ENCODE measurements around the gene TSHZ2.

TSHZ2 gene

DNA sequence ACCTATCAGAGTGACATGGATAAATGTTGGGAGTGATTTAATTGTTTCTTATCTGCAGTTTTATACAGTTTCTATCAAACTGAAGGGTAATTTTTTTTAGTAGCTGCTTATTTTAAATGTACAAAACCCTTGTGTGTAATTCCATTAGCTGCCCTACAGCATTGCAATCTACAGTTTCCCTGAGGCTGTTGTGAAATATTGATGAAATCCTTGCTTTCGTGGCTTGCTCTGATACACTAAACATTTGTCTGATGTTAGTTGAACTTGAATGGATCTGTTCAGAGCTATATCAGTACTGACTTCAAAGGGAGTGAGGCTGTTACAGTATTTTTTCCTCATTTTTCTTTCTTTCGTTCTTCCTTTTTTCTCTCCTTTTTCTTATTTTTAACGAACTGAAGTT, 255.4 kb downstream of the TSHZ2 start:
- no peak for DNase-seq (ENCODE audit: low read depth in 2 of 3, low spot score in 1 of 3)

GRCh38 chr20:53231061-53231460, 258.9 kb downstream of the TSHZ2 start:
- no peak for DNase-seq (ENCODE audit: low read depth in 2 of 3, low spot score in 1 of 3)

DNA sequence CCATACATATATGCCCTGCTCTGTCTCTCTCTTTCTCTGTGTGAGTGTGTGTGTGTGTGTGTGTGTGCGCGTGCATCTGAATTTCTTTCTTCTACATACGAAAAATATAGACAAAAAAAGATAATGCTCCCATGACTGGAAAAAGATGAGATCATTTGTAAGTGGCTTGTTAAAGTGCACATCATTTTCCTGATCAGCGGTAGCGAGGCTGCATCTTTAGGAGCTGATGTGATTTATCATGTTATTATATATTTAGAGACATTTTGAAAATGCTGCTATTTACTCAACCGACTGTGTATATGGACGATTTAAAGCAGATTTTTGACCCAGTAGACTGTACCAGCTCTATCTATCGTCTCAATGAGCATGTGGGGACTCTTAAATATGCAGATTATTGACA, 265.3 kb downstream of the TSHZ2 start:
- DNase-seq (ENCODE audit: low read depth in 2 of 3, low spot score in 1 of 3) = no peak

DNA sequence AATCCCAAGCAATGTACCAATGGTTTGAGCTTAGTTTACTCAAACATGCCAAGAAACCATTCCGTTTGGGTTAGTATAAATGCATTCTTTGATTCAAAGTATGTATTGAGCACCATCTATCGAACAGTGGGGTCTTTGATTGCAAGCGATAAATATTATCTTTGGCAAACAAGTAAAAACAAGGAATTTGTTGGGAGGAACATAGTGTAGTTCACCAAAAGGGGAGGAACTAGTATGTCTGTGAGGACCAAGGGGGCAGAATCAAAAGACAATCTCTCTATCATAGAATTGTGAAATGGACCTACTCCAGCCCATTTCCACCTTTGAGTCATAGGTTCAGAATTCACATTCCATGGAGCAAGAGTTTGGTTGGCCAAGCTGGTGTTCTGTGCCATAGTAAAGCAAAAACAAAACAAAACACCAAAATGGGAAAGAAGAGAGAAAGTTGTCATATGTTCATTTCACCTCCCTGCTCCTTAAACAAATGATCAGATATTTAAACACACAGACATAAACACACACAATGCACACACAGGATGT, 266.0 kb downstream of the TSHZ2 start:
- no peak for DNase-seq (ENCODE audit: low read depth in 2 of 3, low spot score in 1 of 3)

DNA sequence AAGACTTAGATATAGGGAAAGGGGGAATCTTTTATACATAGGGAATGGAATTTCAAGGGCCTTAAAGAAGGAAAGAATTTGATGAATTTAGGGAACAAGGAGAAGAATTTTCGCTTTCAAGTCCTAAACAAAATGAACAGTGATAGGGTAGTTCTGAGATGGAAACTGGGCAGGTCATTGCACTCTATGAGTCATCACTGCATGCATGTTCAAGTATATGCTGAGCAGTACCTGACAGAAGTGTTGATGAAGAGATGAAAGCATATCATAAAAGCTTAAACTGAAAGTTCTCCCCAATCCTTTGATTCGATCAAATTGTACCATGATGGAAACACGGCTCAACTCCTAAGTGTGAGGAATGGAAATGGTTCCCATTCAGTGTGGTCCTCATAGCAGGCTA, 271.0 kb downstream of the TSHZ2 start:
- DNase-seq (ENCODE audit: low read depth in 2 of 3, low spot score in 1 of 3) = no peak

- no peak for DNase-seq (ENCODE audit: low read depth in 2 of 3, low spot score in 1 of 3)
These were observed 272.6 kb downstream of the TSHZ2 start for GRCh38 chr20:53244711-53245110.

GRCh38 chr20:53245574-53245973, 273.4 kb downstream of the TSHZ2 start:
- no peak for DNase-seq (ENCODE audit: low read depth in 2 of 3, low spot score in 1 of 3)

- no peak for DNase-seq (ENCODE audit: low read depth in 2 of 3, low spot score in 1 of 3)
These were observed 275.4 kb downstream of the TSHZ2 start for GRCh38 chr20:53247468-53248103.

DNA sequence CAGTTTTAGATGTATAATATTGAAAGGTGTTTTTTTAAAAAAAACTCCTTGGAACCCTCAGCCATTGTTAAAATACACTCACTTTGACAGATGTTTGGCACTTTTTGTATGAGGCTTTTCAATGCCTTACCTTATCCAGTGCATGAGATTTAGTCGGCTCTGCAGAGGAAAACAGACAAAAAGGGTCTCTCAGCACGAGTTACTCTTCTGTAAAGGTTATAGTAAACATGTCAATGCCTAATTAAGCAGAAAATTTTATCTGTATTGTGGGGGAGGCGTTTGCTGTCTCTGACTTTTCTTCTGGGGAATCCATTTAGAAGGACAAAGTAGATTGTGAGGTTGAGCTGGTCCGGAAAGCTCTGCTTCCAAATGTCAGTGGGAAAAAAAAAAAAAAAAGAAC, 278.3 kb downstream of the TSHZ2 start:
- DNase-seq (ENCODE audit: low read depth in 2 of 3, low spot score in 1 of 3) = no peak

DNA sequence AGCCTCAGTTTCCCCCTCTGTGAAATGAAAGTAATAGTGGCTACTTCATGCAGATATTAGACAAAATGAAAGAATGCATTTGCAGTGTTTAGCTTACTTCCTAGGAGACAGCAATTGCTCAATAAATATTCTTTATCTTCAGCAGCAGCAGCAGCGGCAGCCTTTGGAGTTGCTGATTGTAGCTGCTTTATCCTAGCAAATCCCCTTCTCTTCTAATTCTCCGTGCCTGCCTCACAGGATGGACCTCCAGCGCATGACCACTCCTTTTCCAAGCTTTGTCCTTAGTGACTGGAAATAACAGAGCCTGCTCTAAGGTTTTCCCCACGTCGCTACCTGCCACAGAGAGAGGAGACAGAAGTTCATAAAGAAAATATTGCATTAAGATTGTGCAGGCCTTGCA, 279.8 kb downstream of the TSHZ2 start:
- DNase-seq (ENCODE audit: low read depth in 2 of 3, low spot score in 1 of 3) = no peak

DNA sequence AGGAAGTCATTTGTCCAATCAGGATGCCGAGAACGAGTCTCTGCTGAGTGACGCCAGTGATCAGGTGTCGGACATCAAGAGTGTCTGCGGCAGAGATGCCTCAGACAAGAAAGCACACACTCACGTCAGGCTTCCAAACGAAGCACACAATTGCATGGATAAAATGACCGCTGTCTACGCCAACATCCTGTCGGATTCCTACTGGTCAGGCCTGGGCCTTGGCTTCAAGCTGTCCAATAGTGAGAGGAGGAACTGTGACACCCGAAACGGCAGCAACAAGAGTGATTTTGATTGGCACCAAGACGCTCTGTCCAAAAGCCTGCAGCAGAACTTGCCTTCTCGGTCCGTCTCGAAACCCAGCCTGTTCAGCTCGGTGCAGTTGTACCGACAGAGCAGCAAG, 281.5 kb downstream of the TSHZ2 start:
- no peak for DNase-seq (ENCODE audit: low read depth in 2 of 3, low spot score in 1 of 3)

- DNase-seq (ENCODE audit: low read depth in 2 of 3, low spot score in 1 of 3) = peak in 2 of 3 donors; percentile 15 to 24
These were observed 283.0 kb downstream of the TSHZ2 start for GRCh38 chr20:53255102-53255710.

DNA sequence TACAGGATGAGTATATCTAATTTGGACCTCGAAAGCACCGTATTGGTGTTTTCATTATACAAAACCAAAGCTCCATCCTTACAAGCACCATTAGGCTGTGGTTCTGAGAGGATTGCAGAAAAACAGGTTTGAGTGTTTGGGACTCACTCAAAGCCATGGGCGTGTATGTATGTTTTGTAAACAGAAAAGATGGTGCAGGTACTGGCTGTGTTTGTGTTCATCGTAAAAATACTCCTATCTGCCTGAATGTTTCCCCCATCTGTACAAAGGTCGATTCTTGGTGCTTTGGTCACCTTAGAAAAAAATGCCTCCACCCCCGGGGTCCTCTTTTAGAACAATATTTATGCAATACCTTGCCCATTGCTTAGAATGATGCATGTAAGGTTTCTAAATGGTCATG, 286.6 kb downstream of the TSHZ2 start:
- DNase-seq (ENCODE audit: low read depth in 2 of 3, low spot score in 1 of 3) = no peak

DNA sequence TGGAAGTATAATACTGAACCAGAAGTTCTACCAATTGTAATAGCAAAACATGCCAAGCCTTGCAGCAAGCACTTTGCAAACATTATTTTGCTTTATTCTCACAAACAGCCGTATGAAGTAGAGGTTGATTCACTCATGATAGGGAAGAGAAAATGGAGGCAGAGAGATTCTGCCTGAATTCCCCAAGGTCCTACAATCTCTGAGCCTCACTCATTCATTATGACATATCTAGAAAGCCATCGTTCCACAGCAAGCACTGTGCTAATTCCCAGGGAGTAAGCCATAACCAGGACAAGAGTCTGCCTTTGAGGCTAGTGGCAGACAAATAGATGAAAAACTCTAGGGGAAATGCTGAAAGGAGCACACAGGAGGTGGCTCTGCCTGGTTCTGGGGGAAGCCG, 288.0 kb downstream of the TSHZ2 start:
- no peak for DNase-seq (ENCODE audit: low read depth in 2 of 3, low spot score in 1 of 3)

- DNase-seq (ENCODE audit: low read depth in 2 of 3, low spot score in 1 of 3) = no peak
These were observed 288.4 kb downstream of the TSHZ2 start for GRCh38 chr20:53260591-53260990.

- DNase-seq (ENCODE audit: low read depth in 2 of 3, low spot score in 1 of 3) = no peak
These were observed 290.2 kb downstream of the TSHZ2 start for GRCh38 chr20:53262365-53262764.

GRCh38 chr20:53263554-53264438, 291.6 kb downstream of the TSHZ2 start:
- no peak for DNase-seq (ENCODE audit: low read depth in 2 of 3, low spot score in 1 of 3)

DNA sequence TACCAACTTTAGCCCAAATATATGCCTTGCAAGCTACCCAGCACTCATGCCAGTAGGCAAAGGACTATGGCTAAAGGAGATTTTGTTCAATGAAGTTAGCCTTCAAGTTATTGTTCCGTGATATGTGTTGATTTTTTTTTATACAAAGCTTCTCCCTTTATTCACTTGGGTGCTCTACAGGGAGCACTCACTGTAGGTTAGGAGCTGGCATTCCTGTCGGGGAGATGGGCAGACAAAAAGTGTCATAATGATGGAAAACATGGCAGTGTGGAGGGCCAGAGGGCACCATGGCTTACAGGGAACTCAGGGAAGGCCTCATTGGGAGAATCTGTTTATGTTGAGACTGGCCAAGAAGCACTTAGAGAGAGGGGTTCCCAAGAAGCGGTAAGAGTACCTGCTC, 292.4 kb downstream of the TSHZ2 start:
- DNase-seq (ENCODE audit: low read depth in 2 of 3, low spot score in 1 of 3) = no peak

GRCh38 chr20:53265304-53265875, 293.2 kb downstream of the TSHZ2 start:
- no peak for DNase-seq (ENCODE audit: low read depth in 2 of 3, low spot score in 1 of 3)

DNA sequence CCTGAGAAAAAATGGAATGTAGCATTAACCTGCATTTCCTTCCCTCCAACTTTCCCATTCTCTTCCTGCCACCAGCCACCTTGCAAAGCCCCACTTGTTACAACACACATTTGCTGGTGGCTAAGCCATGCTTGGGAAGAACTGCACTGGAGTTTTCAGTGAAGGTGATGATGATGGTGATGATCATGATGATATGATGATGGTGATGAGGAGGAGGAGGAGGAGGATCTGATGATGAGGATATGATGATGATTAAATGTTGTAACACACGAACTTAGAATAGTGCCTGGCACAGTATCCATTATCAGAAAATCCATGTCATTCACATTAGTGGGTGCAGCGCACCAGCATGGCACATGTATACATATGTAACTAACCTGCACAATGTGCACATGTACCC, 297.2 kb downstream of the TSHZ2 start:
- DNase-seq (ENCODE audit: low read depth in 2 of 3, low spot score in 1 of 3) = no peak

DNA sequence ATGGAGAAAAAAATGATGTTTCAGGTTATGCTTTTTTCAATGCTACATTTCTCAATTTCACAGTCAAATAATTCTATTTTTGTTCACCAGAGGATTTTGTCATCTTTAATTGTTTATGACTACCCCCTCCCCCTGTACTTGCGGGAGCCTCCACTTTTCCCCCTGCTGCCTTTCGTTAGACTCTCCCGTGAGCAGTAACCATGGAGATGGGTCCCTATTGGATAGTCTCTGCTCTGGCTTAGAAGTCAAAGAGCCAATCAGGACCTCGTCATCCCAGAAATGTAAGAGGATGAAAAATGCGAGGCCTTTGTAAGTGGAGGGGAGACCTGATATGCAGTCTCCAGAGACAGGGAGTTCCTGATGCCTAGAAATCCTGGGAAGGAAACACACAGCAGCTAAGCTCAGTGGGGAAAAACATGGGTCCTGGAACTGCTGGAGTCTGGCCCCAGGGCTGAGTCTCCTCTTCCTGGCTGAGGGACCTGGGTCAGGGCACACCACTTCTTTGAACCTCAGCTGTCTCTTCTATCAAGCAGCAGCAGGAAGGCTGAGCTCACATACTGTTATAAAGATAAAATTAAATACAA, 298.7 kb downstream of the TSHZ2 start:
- DNase-seq (ENCODE audit: low read depth in 2 of 3, low spot score in 1 of 3) = no peak
